AG10803 (cell line): Measurements from ENCODE around the gene PTGDR2.
A peak's percentile ranks its signal among the peaks of the same experiment; 100 is the strongest.

Experiments
- DNase-seq: peaks from one replicate; pipeline ENCODE4 v3.0.0; 2010; ENCODE audit warnings: low read depth
- H3K4me3 ChIP-seq: 2 replicates; pipeline ENCODE4 v1.5.1; 2011; ENCODE audit warnings: mild to moderate bottlenecking, low read length, control low read depth
- TF ChIP-seq, protein P1 (sequence below): conservative IDR thresholded peaks from 2 replicates; pipeline ENCODE4 v1.5.1; 2011; ENCODE audit warnings: mild to moderate bottlenecking, low read length, control low read depth, inconsistent platforms

Gene PTGDR2

DNA sequence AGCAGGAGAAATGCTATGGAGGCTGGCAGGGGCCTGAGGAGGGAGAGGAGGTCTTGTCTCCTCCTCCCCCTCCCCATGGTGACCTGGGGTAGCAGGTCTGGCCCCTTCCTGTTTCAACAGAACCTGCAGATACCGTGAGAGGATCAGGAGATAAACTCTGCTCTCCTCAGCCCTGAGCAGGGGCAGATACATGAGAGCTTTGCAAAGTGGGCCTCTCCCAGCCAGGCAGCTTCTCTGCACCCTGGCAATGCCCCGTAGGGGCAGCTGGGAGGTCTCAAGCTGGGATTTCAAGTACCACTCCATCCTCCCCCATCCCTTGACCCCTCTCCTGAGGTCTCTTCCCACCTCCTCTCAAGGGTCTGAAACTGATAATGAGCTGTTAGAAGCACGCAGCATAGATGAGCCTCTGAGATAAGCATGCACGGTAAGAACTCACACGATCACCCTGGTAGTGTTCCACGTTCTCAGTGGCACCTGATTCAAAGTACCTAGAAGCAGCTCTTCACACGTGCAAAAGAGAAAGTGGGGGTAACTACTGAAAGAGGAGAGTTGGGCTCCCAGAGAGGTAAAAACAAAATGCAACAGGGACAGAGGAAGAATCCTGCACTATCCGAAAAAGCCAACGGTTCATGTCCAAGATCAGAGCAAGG lies 18.8 kb downstream of the PTGDR2 start:
- TF ChIP-seq, protein P1, sequence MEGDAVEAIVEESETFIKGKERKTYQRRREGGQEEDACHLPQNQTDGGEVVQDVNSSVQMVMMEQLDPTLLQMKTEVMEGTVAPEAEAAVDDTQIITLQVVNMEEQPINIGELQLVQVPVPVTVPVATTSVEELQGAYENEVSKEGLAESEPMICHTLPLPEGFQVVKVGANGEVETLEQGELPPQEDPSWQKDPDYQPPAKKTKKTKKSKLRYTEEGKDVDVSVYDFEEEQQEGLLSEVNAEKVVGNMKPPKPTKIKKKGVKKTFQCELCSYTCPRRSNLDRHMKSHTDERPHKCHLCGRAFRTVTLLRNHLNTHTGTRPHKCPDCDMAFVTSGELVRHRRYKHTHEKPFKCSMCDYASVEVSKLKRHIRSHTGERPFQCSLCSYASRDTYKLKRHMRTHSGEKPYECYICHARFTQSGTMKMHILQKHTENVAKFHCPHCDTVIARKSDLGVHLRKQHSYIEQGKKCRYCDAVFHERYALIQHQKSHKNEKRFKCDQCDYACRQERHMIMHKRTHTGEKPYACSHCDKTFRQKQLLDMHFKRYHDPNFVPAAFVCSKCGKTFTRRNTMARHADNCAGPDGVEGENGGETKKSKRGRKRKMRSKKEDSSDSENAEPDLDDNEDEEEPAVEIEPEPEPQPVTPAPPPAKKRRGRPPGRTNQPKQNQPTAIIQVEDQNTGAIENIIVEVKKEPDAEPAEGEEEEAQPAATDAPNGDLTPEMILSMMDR: no peak
- DNase-seq: no peak
- no peak overlapping the region for H3K4me3 ChIP-seq

DNA sequence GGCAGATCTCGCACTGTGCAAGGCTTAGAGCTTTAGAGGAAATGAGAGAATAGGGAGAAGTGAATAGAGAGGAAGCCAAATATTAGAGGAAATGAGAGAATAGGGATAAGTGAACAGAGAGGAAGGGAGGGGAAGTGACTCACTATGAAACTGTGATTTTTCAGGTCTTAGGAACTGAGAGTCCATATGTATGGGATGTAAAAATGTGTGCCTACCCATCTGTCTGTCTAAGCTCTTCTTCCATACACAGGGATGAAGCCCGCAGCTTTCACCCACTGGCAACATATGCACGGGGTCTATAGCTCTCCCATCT lies 20.3 kb downstream of the PTGDR2 start:
- DNase-seq: no peak
- TF ChIP-seq, protein P1: no peak
- no peak overlapping the region for H3K4me3 ChIP-seq

DNA sequence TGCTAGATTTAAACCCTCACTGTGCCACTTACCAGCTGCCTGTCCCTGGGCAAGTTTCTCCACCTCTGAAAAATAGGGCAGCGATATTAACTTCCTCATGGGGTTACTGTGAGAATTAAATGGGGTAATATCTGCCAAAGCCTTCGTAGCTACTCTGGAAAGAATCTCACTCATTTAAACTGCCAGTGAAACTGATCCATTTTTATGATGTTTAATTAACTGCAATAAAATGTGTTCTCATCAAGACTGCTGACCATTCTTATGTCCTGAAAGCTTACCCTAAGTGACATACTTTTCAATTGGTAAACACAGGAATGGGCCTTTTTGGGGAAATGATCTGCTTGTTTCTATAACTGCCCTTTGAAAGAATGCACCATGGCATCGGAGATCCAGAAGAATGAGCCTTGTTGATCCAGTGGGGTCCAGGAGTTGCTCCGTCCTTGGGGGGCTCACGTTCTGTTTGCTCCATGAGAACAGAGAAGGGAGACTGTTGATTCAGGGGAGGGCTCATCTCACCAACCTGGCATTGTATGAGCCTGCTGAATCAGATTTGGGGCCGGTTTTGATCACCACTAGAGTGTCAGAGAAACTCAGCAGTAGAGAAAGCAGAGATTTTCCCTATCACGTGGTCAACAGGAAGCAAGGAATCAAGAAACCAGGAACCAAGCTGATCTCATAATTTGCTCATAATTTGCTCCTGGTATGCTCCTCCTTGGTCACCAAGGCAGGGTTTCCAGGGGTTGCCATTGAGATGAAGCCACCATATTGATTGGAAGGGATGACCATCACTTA lies 20.8 kb downstream of the PTGDR2 start:
- no peak overlapping the region for H3K4me3 ChIP-seq
- TF ChIP-seq, protein P1: no peak

DNA sequence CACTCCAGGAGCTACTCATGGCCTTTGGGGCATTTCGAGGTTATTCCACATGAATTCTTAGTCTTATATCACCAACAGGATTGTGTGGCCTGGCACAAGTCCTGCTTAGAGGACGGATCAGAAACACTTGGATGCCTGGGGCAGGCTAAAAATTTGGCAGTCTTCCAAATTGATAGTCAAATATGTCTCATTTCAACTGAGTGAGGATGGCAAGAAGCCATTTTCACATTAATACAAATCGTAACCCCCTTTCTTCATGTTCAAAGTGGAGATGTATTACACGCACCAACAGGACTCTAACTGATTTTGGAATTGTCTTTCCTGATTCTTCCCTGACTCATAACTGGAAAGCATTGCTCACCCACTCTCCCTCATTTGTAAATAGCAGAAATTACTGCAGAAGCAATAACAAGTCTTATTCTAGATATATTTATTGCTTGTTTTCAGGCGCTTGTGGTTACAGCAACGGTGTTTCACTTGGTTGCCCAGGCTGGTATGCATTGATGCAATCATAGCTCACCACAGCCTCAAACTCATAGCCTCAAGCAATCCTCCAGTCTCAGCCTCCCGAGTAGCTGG lies 24.2 kb downstream of the PTGDR2 start:
- TF ChIP-seq, protein P1: no peak
- DNase-seq: peak; percentile 78
- H3K4me3 ChIP-seq: no peak overlapping the region

More for the DNA sequence above, 20.8 kb downstream of the PTGDR2 start:
- no peak for DNase-seq

DNA sequence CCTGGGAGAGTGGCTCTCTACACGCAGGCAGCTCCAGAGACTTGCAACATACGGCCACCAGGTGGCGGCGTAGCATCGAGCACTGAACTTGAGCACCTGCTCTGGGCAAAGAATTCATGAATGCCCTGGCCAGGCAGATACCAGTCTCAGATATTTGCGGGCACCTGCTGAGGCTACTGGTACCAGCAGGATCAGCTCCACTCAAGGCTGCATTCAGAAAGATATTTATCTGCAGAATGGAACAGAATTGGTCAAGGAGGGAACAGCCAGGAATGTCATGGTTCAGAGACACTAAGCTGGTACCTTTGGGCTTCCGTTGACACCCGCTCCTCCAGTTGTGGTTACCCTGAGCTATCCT lies 24.6 kb downstream of the PTGDR2 start:
- H3K4me3 ChIP-seq: no peak overlapping the region
- peak; percentile 68 for DNase-seq
- TF ChIP-seq, protein P1: peak; percentile 96

DNA sequence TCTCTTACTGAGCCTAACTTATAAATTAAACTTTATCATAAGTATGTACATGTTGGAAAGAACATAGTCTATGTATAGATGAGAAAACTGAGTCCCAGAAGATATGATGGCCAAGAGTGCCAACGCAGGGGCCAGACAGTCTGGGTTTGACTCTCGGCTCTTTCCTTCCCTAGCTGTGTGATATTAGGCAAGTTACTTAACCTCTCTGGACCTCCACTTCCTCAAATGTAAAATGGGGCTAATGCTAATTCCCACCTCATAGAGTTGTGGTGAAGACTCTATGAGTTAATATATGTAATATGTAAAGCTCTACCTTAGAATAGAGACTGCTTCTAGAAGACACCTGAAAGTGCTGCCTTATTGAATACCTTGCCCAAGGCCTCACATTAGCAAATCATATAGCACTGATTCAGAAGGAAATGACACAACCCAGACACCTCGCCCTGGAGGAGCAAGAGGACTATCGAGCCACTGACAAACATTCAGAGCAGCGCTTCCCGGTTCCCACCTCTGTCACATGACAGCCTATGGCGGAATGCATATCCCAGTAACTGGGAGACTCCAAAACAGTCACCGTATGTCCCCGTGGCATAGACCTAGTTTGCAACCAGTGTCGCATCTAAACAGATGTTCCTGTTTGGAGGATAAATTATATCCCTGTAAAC lies 25.1 kb downstream of the PTGDR2 start:
- H3K4me3 ChIP-seq: no peak overlapping the region
- TF ChIP-seq, protein P1: no peak
- no peak for DNase-seq
